Stimulated activated naive CD4-positive, alpha-beta T cell treated with Interleukin-2 at 50 U/mL for 16 hours (primary cell): ENCODE results near the gene INPP5J.

Experiments
- DNase-seq: peaks from one replicate; lab custom pipeline; 2025; lab: John Stamatoyannopoulos, UW

The INPP5J gene

GRCh38 chr22:31126128-31126868 lies 3.5 kb downstream of the INPP5J start:
- DNase-seq, result no peak

GRCh38 chr22:31126869-31127175 lies 4.1 kb downstream of the INPP5J start:
- no peak for DNase-seq

- DNase-seq, result no peak
Observed at GRCh38 chr22:31127181-31127772, 4.5 kb downstream of the INPP5J start.

DNA sequence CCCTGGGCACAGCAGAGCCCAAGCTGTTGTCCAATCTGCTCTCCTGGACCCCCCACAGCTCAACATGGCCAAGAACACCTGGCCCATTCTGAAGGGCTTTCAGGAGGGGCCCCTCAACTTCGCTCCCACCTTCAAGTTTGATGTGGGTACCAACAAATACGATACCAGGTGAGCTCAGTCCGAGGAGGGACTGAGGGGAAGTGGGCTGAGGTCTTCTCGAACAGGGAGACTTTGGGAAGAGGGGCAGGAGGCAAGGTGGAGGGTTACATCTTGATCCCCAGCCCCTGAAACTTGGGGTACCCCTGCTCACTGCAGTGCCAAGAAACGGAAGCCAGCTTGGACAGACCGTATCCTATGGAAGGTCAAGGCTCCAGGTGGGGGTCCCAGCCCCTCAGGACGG lies 5.4 kb downstream of the INPP5J start:
- no peak for DNase-seq

DNA sequence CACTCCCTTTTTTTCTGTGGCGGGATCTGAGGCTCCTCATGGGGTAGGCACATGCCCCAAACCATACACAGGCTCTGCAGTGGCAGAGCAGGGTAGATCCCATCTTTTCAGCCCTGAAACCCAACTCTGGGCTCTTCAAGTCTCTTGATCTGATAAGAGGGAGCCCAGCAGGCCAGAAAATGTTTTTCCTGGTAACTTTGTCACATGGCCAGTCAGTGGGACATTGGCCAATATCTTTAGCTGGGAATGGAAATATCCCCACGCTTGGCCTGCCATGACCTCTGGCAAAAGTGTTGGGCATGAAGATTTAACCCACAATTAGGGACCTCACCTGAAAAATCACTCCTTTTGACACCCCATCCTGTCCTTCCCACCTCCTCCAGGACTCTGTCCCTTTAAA lies 8.1 kb downstream of the INPP5J start:
- no peak for DNase-seq

- no peak for DNase-seq
Observed at GRCh38 chr22:31133911-31134310, 11.1 kb downstream of the INPP5J start.

- DNase-seq, result no peak
Observed at GRCh38 chr22:31134688-31135087, 11.9 kb downstream of the INPP5J start.

GRCh38 chr22:31135706-31136105 lies 12.9 kb downstream of the INPP5J start:
- DNase-seq, result no peak

- no peak for DNase-seq
Observed at GRCh38 chr22:31136155-31136554, 13.4 kb downstream of the INPP5J start.

- no peak for DNase-seq
Observed at GRCh38 chr22:31136711-31137110, 13.9 kb downstream of the INPP5J start.

GRCh38 chr22:31137721-31138120 lies 15.0 kb downstream of the INPP5J start:
- no peak for DNase-seq

GRCh38 chr22:31138126-31138525 lies 15.4 kb downstream of the INPP5J start:
- no peak for DNase-seq

DNA sequence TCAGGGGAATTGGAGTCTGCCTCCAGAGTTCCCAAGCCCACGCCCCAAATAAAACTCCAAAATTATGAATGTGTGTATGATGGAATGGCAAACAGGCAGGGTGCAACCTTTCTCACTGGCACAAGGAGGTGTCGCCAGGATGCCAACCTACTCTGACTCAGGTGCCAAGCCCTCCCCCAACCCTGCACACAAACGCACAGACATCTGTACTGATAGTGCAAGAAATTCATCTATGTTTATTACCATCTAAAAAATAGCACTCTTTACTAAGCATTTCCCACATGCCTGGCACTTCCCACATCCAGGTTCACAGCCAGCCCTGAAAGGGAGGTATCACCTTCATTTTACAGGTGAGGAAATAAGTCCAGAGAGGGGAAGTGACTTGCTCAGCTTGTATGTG lies 16.3 kb downstream of the INPP5J start:
- DNase-seq, result no peak

- no peak for DNase-seq
Observed at GRCh38 chr22:31139866-31140716, 17.3 kb downstream of the INPP5J start, which contains the start of gene PLA2G3. Gene PLA2G3 (minus strand): TSS chr22:31140508. CDS start chr22:31140354, 154 bp downstream.

DNA sequence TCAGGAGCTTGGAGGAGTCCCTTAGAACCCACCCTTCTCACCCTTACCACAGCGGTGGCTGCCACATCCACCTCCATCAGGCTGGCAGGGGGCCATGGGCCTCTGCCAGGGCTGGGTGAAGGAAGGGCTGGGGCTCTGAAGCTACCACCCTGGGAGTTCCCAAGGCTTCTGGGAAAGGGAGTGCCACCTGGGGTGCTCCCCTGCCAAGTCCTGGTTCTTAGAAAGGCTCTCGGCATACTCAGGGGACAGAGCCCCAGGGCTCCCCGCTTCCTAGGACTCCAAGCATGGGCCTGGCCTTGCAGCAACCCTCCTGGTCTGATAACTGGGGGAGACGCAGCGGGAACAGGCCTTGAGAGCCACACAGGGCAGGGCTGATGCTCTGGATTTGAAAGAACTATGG lies 18.0 kb downstream of the INPP5J start:
- no peak for DNase-seq

- no peak for DNase-seq
Observed at GRCh38 chr22:31141551-31141950, 18.8 kb downstream of the INPP5J start.

DNA sequence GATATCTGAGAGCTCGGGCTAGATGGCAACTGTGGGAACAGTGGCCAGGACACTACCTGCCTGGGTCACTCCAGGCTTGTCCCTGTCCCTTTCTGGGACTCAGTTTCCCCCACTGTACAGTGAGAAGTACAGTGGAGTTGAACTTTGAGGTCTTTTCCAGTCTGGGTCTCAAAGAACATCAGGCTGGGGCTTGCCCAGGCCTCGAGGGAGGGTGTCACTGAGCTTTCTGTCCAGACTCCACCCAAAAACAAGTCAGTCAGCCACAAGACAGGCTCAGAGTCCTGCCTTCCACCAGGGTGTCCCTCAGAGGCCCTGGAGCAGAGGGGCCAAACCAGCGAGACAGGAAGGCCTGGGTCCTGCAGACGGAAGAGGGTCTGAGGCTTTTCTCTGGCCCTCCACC lies 19.5 kb downstream of the INPP5J start:
- DNase-seq, result no peak

DNA sequence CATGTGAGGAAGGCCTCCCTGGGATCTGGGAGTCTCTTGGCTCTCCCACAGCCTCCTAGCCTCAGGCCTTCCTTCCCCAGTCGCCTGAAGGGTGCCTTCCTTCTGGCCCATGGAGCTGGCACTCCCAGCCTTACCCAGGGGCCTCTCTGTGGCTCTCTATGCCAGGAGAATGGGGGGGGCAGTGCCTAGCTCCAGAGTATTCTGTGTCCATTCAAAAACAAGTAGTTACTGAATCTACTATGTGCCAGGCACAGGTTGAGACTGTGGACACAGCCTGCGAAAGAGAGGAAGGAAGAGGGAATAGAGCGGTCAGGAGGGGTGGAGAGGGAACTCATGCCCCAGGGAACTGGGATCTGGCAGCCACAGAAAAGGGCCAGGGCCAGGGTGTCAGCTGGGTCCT lies 20.3 kb downstream of the INPP5J start:
- no peak for DNase-seq

GRCh38 chr22:31143537-31143936 lies 20.8 kb downstream of the INPP5J start:
- no peak for DNase-seq

GRCh38 chr22:31144223-31144622 lies 21.5 kb downstream of the INPP5J start:
- DNase-seq, result no peak

DNA sequence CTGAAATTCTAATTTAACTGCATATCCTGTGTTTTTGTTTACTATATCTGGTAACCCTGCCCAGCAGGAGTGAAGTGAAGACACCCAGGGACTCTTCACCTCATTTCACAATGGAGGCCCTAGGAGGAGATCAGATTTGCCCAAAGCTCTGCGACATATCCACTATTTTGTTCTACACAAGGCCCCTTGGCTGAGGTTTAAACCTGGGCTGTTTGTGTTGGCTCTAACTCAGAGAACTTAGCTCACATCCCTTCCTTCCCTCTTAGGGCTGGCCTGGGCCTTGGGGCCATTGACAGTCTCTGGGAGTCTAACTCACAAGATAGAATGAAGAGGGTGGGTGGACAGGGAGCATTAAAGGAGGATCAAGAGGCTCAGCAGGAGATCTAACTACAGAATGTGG lies 25.7 kb downstream of the INPP5J start:
- DNase-seq, result no peak

DNA sequence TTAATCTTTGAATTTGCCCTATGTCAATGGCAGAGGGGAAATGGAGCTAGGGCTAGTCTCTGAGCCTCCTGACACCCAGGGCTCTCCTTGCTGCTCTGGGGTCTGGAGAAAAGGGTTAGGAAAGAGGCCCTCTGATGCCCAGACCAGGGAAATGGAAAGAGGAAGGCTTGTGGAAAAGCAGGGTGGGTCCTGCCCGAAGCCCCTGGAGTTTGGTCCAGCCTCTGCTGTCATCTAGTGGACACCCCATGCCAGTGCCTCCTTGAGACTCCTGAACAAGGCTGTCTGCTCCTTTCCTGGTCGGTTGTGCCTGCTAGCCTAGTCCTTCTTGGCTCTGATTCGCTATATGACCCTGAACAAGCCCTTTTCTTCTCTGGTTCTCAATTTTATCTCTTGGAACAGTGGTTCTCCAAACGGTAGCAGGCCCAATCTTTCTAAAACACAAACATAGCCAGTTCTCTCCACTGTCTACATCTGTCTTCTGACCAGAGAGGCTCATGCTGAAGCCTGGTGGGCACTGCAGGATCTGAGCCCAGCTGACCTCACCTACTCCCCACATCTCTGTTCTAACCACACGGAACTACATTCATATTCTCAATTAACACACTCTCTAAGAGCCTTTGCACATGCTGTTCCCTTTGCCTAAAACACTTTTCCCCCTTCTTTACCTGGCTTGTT lies 26.3 kb downstream of the INPP5J start:
- no peak for DNase-seq

GRCh38 chr22:31150615-31151014 lies 27.8 kb downstream of the INPP5J start:
- no peak for DNase-seq
